Myocyte (in vitro differentiated cells): ENCODE measurements around the gene PDIK1L. TPM values are rescaled to one million over a fixed set of nuclear protein-coding genes. Genes with fewer than 3 reads are reported as not detected.

Experiments used
- DNase-seq: peaks from one replicate; pipeline ENCODE4 v3.0.0-alpha.2; 2012; ENCODE audit warnings: low read depth
- total RNA-seq: library from RNA; depleted of rRNA; stranded (reverse); fragments of >200 nt; gene quantifications from 2 replicates; pipeline ENCODE4 v1.2.3, GENCODE V29; 2014

PDIK1L gene
- total RNA-seq, 1 donor from 2014 or later, result 5.1 TPM

- DNase-seq, result no peak
Measured at GRCh38 chr1:26153966-26154532, 42.4 kb downstream of the PDIK1L start.

GRCh38 chr1:26154750-26155149 is 43.1 kb downstream of the PDIK1L start:
- DNase-seq, result no peak

GRCh38 chr1:26155370-26156284 is 44.0 kb downstream of the PDIK1L start:
- no peak for DNase-seq

- no peak for DNase-seq
Measured at GRCh38 chr1:26156285-26157038, 44.8 kb downstream of the PDIK1L start.

- DNase-seq, result no peak
Measured at GRCh38 chr1:26158271-26158907, 46.8 kb downstream of the PDIK1L start.

- DNase-seq, result peak; percentile 54
Measured at GRCh38 chr1:26158908-26159742, 47.5 kb downstream of the PDIK1L start, which contains the start of gene FAM110D. FAM110D (plus strand) TSS chr1:26159079; CDS start chr1:26161292, 2,213 bp downstream.

GRCh38 chr1:26159743-26160039 is 48.1 kb downstream of the PDIK1L start:
- DNase-seq, result no peak

- no peak for DNase-seq
Measured at GRCh38 chr1:26160527-26161414, 49.1 kb downstream of the PDIK1L start.

GRCh38 chr1:26161415-26162219 is 50.0 kb downstream of the PDIK1L start:
- peak; percentile 51 for DNase-seq

GRCh38 chr1:26162220-26162709 is 50.6 kb downstream of the PDIK1L start:
- DNase-seq, result no peak

- no peak for DNase-seq
Measured at GRCh38 chr1:26163684-26164035, 52.0 kb downstream of the PDIK1L start.

- DNase-seq, result peak; percentile 29
Measured at GRCh38 chr1:26164036-26164860, 52.6 kb downstream of the PDIK1L start.

GRCh38 chr1:26164861-26165842 is 53.5 kb downstream of the PDIK1L start:
- no peak for DNase-seq

- DNase-seq, result no peak
Measured at GRCh38 chr1:26166719-26167281, 55.2 kb downstream of the PDIK1L start.

- no peak for DNase-seq
Measured at GRCh38 chr1:26168410-26169197, 57.0 kb downstream of the PDIK1L start, which contains the start of gene C1orf232. C1orf232 (minus strand) TSS chr1:26168963; CDS start chr1:26168499, 464 bp downstream.
